OCI-LY7 (cell line): Measurements from ENCODE around the gene SIK3.
"Not testable (repeated sequence)": the region's sequence is repeated elsewhere in the genome, so short reads cannot be mapped to it uniquely, and the experiment has no call there.

ENCODE experiments used
- EZH2phosphoT487 ChIP-seq: fragments of 200-600 bp; sonication (generic); IDR thresholded peaks from 2 replicates; pipeline ENCODE4 v1.6.1; 2018; ENCODE audit warnings: low read depth, borderline replicate concordance, mild to moderate bottlenecking, mixed run types, antibody characterized with exemption, low read length, moderate library complexity, mixed read lengths
- TF ChIP-seq, protein P1 (sequence below): fragments of 200-600 bp; sonication (generic); conservative IDR thresholded peaks from 2 replicates; pipeline ENCODE4 v1.5.1; 2014; ENCODE audit warnings: mild to moderate bottlenecking, antibody characterized with exemption, low read length, moderate library complexity, mixed read lengths

DNA sequence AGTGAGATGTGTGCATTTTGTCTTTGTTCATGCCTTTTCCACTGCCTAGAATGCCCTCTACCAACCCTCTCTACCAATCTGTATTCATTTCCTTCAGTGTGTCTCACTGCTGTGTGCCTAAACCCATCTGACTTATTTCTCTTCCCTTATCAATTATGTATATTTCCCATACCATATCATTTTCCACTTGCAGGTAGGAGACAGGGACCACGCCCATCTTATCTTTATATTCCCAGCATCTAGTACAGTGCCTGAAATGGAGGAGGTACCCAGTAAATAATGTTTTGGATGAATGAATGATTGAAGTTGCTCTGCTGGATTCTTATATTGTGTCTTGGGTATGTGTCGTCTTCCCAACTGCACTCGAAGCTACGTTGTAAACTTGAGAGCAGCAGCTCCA is 36.8 kb upstream of the SIK3 start:
- TF ChIP-seq, protein P1, sequence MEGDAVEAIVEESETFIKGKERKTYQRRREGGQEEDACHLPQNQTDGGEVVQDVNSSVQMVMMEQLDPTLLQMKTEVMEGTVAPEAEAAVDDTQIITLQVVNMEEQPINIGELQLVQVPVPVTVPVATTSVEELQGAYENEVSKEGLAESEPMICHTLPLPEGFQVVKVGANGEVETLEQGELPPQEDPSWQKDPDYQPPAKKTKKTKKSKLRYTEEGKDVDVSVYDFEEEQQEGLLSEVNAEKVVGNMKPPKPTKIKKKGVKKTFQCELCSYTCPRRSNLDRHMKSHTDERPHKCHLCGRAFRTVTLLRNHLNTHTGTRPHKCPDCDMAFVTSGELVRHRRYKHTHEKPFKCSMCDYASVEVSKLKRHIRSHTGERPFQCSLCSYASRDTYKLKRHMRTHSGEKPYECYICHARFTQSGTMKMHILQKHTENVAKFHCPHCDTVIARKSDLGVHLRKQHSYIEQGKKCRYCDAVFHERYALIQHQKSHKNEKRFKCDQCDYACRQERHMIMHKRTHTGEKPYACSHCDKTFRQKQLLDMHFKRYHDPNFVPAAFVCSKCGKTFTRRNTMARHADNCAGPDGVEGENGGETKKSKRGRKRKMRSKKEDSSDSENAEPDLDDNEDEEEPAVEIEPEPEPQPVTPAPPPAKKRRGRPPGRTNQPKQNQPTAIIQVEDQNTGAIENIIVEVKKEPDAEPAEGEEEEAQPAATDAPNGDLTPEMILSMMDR: not testable (repeated sequence)
- not testable (repeated sequence) for TF ChIP-seq EZH2phosphoT487
